Measurements from ENCODE around the gene GNG13. TPM values are rescaled to one million over a fixed set of nuclear protein-coding genes. Genes with fewer than 3 reads are reported as not detected.
A peak's percentile ranks its signal among the peaks of the same experiment; 100 is the strongest.

Gene GNG13
- total RNA-seq, 1 donor from 2014 or later, result not detected

- peaks cover 61% of the 10 kb centered on the region for H3K27me3 ChIP-seq
- DNase-seq (no peak), ATAC-seq (peak; percentile 77)
- H3K27ac ChIP-seq, result no peak overlapping the region
- intact Hi-C loops (cut with DNase I), result loop anchor here (10.0 kb wide), 1 partner anchor 241 kb away; no protein-coding TSS in a partner anchor
- H3K4me1 ChIP-seq, result no peaks in the 10 kb centered on the region
- no peaks in the 10 kb centered on the region for H3K36me3 ChIP-seq
- TF ChIP-seq CTCF (IDR thresholded peaks at IDR 0.05), result peak; percentile 43
- H3K4me3 ChIP-seq, result no peak overlapping the region
- no peaks in the 10 kb centered on the region for H3K9me3 ChIP-seq
Measured at GRCh38 chr16:813204-813915, 12.8 kb upstream of the GNG13 start.

- no peaks in the 10 kb centered on the region for H3K4me1 ChIP-seq
- ATAC-seq (no peak), DNase-seq (no peak)
- H3K4me3 ChIP-seq, result peak overlapping the region; percentile 94
- H3K36me3 ChIP-seq, result no peaks in the 10 kb centered on the region
- H3K27me3 ChIP-seq, result peaks cover 13% of the 10 kb centered on the region
- no peaks in the 10 kb centered on the region for H3K9me3 ChIP-seq
- intact Hi-C loops (cut with DNase I), result no loop called here
- H3K27ac ChIP-seq, result peak overlapping the region; percentile 97
- TF ChIP-seq CTCF (IDR thresholded peaks at IDR 0.05), result no peak
Measured at GRCh38 chr16:808085-808386, 7.5 kb upstream of the GNG13 start.

- TF ChIP-seq CTCF (IDR thresholded peaks at IDR 0.05), result no peak
- DNase-seq (peak; percentile 97), ATAC-seq (peak; percentile 97)
- Histone ChIP-seq H3K4me1 (no peaks in the 10 kb centered on the region), H3K4me3 (peak overlapping the region; percentile 94), H3K9me3 (no peaks in the 10 kb centered on the region), H3K27ac (peak overlapping the region; percentile 97), H3K27me3 (peaks cover 8% of the 10 kb centered on the region), H3K36me3 (no peaks in the 10 kb centered on the region)
- intact Hi-C loops (cut with DNase I), result no loop called here
Measured at GRCh38 chr16:807347-808084, 7.0 kb upstream of the GNG13 start.

- intact Hi-C loops (cut with DNase I), result no loop called here
- no peaks in the 10 kb centered on the region for H3K9me3 ChIP-seq
- ATAC-seq (no peak), DNase-seq (no peak)
- H3K27me3 ChIP-seq, result peaks cover 17% of the 10 kb centered on the region
- H3K27ac ChIP-seq, result no peak overlapping the region
- TF ChIP-seq CTCF (IDR thresholded peaks at IDR 0.05), result no peak
- no peaks in the 10 kb centered on the region for H3K4me1 ChIP-seq
- no peaks in the 10 kb centered on the region for H3K36me3 ChIP-seq
- no peak overlapping the region for H3K4me3 ChIP-seq
Measured at GRCh38 chr16:805474-805873, 4.9 kb upstream of the GNG13 start.

- Histone ChIP-seq H3K36me3 (no peaks in the 10 kb centered on the region), H3K27ac (no peak overlapping the region), H3K4me1 (no peaks in the 10 kb centered on the region), H3K27me3 (peaks cover 28% of the 10 kb centered on the region), H3K9me3 (no peaks in the 10 kb centered on the region), H3K4me3 (no peak overlapping the region)
- intact Hi-C loops (cut with DNase I), result no loop called here
- DNase-seq (no peak), ATAC-seq (no peak)
- TF ChIP-seq CTCF (IDR thresholded peaks at IDR 0.05), result no peak
Measured at GRCh38 chr16:804193-805048, 3.9 kb upstream of the GNG13 start.
